Measurements from ENCODE around the gene IGSF9. TPM values are rescaled to one million over a fixed set of nuclear protein-coding genes. Genes with fewer than 3 reads are reported as not detected.

IGSF9 gene
- total and polyA plus RNA-seq, 2 of the 13 experiments (the other 11 are each of a cell fraction or from before 2014, with no cell fraction given): 0.03 TPM; not detected in 1

GRCh38 chr1:159985473-159985872 lies 40.1 kb upstream of the IGSF9 start:
- Histone ChIP-seq H3K27ac (ENCODE audit: extremely low read length, insufficient read depth, low read length) (no peak overlapping the region), H3K79me2 (ENCODE audit: insufficient read depth, low read length) (no peaks in the 10 kb centered on the region), H3K27me3 (ENCODE audit: control insufficient read depth in 1 of 2, insufficient read depth in 2 of 2, low read length in 2 of 2) (peaks cover 0 to 5% of the 10 kb centered on the region in 2 experiments; a peak in 3 of 5 replicates), H3K9me3 (ENCODE audit: low read length) (no peaks in the 10 kb centered on the region), H3K4me2 (ENCODE audit: low read depth, low read length) (no peak overlapping the region), H3K36me3 (replicated peaks in 1 of 2; ENCODE audit: control insufficient read depth in 1 of 2, insufficient read depth in 2 of 2, low read length in 2 of 2) (no peaks in the 10 kb centered on the region), H3K4me3 (replicated peaks in 1 of 3; ENCODE audit: insufficient read depth in 1 of 3, low read depth in 2 of 3, low read length in 3 of 3) (no peak overlapping the region), H4K20me1 (ENCODE audit: insufficient read depth, low read length) (no peaks in the 10 kb centered on the region), H2AFZ (ENCODE audit: low read length) (no peak overlapping the region), H3K9ac (ENCODE audit: insufficient read depth, low read depth, low read length) (no peak overlapping the region), H3K4me1 (ENCODE audit: insufficient read depth, low read length) (no peaks in the 10 kb centered on the region)
- FAIRE-seq (no peak), DNase-seq (ENCODE audit: low spot score) (no peak), ATAC-seq (no peak)
- ChIA-PET POLR2A (no interaction called here), CTCF (ENCODE audit: low intra/inter-chr PET ratio, low total read pairs) (no interaction called here)
- BruUV-seq (replicated peaks): no TSS peak
- intact Hi-C loops (cut with micrococcal nuclease; ENCODE audit: unreplicated experiment) (no loop called here), in situ Hi-C loops (cut with HindIII; ENCODE audit: extremely low pct_ligation_motif_present, low pct_unique_long_range_greater_than_20kb) (no loop called here)
- 33% methylated on average over 6 of the region's 6 CpGs for WGBS (ENCODE audit: low lambda C conversion rate)
- no peak for TF ChIP-seq CC2D1A (CRISPR knock-in tag; IDR thresholded peaks at IDR 0.05)
- TF ChIP-seq NFKB2 (CRISPR knock-in tag; IDR thresholded peaks at IDR 0.05; ENCODE audit: borderline replicate concordance): no peak
- TF ChIP-seq ZMAT3 (CRISPR knock-in tag; conservative IDR thresholded peaks at IDR 0.05): no peak
- TF ChIP-seq ERF (CRISPR knock-in tag; IDR thresholded peaks at IDR 0.05): no peak
- no peak for TF ChIP-seq AFF4 (CRISPR knock-in tag; IDR thresholded peaks at IDR 0.05)
- no peak for TF ChIP-seq ZFAT (CRISPR knock-in tag; conservative IDR thresholded peaks at IDR 0.05)
- no peak for TF ChIP-seq ZNF780A (CRISPR knock-in tag; IDR thresholded peaks at IDR 0.05)
- TF ChIP-seq NFKBIZ (CRISPR knock-in tag; IDR thresholded peaks at IDR 0.05): no peak
- no peak for TF ChIP-seq SP5 (CRISPR knock-in tag; IDR thresholded peaks at IDR 0.05; ENCODE audit: borderline replicate concordance, low read depth)
- no peak for TF ChIP-seq GABPA (IDR thresholded peaks at IDR 0.05; ENCODE audit: low read depth, low read length)
- TF ChIP-seq GABPA (CRISPR knock-in tag; IDR thresholded peaks at IDR 0.05; ENCODE audit: low read depth): no peak
- TF ChIP-seq RFXAP (CRISPR knock-in tag; IDR thresholded peaks at IDR 0.05; ENCODE audit: borderline replicate concordance): no peak
- no peak for TF ChIP-seq TEAD3 (CRISPR knock-in tag; optimal IDR thresholded peaks at IDR 0.05; ENCODE audit: borderline replicate concordance)
- TF ChIP-seq TCF7 (IDR thresholded peaks at IDR 0.05; ENCODE audit: low read depth): no peak
- TF ChIP-seq KLF15 (CRISPR knock-in tag; IDR thresholded peaks at IDR 0.05; ENCODE audit: borderline replicate concordance): no peak
- no peak for TF ChIP-seq FOSL2 (CRISPR knock-in tag; IDR thresholded peaks at IDR 0.05)
- TF ChIP-seq SOX13 (IDR thresholded peaks at IDR 0.05): no peak
- TF ChIP-seq SOX13 (CRISPR knock-in tag; conservative IDR thresholded peaks at IDR 0.05 in 1 of 2, IDR thresholded peaks at IDR 0.05 in 1 of 2): no peak
- TF ChIP-seq ZNF883 (CRISPR knock-in tag; IDR thresholded peaks at IDR 0.05; ENCODE audit: not compliant biosample characterization): no peak
- no peak for TF ChIP-seq ZNF770 (CRISPR knock-in tag; IDR thresholded peaks at IDR 0.05)
